ENCODE data around the gene BORCS5. TPM values are rescaled to one million over a fixed set of nuclear protein-coding genes. Genes with fewer than 3 reads are reported as not detected.

The BORCS5 gene
- total and polyA plus RNA-seq, 2 donors (not counting 1 experiment from before 2014, with no cell fraction given) = 11.9 to 46.2 TPM

DNA sequence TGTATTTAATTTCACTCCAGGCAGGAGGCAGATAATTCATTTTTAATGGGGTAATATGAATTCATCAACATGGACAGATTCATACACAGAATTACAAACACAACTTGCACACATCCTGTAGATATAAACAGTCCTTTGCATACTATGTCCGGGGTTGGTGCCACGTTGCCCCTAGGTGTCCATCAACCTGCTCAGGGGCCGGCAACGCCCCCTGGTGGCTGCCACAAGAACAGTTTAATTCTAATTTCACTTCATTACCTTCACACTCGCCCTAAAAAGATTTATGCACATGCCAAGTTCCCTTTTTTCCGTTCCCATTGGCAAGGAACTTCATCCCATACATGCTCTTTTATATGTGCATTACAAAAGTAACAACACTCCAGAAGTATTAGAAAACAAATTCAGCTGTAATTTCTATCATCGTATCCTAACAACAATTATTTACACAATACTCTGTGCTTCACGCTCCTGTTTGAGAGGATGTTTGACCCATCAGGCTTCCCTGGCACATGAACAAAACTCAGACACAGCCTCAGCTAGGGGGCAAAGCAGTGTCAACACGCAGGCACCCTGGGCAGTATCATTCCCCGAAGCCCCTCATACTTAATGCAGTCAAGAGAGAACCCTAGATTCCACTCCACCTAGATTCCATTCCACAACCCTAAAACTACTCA is 22.4 kb upstream of the BORCS5 start:
- Mint-ChIP-seq H3K27me3 (peaks cover 16% of the 10 kb centered on the region), H3K4me3 (no peak overlapping the region), H3K4me1 (peaks cover 7% of the 10 kb centered on the region), H3K27ac (no peak overlapping the region), H3K9me3 (ENCODE audit: insufficient read depth) (no peaks in the 10 kb centered on the region)
- H2AFZ ChIP-seq (ENCODE audit: insufficient read depth, low read depth, low read length, poor library complexity, severe bottlenecking) = no peak overlapping the region
- 33% methylated on average over 10 of the region's 10 CpGs for WGBS (ENCODE audit: insufficient coverage)
- DNase-seq (peak; percentile 70), ATAC-seq (ENCODE audit: low read depth) (peak; percentile 68)
- POLR2A ChIA-PET = no interaction called here
- no peak overlapping the region for H3K27ac ChIP-seq (ENCODE audit: low read length in 2 of 2)
- no peak overlapping the region for H3K4me3 ChIP-seq (ENCODE audit: control extremely low read depth in 1 of 5, extremely low read depth in 1 of 5, insufficient read depth in 1 of 5, low read depth in 2 of 5, low read length in 4 of 5)
- H3K4me1 ChIP-seq (ENCODE audit: control insufficient read depth in 2 of 2, insufficient read depth in 2 of 2, low read length in 2 of 2) = peaks cover 4 to 10% of the 10 kb centered on the region in 2 donors
- H3K9me3 ChIP-seq (ENCODE audit: control extremely low read depth in 1 of 3, control insufficient read depth in 2 of 3, insufficient read depth in 1 of 3, low read length in 2 of 3) = no peaks in the 10 kb centered on the region
- no peak for TF ChIP-seq EZH2 (IDR thresholded peaks at IDR 0.05; ENCODE audit: borderline replicate concordance, insufficient read depth, low read depth, low read length, poor library complexity, severe bottlenecking)
- TF ChIP-seq, protein P1, sequence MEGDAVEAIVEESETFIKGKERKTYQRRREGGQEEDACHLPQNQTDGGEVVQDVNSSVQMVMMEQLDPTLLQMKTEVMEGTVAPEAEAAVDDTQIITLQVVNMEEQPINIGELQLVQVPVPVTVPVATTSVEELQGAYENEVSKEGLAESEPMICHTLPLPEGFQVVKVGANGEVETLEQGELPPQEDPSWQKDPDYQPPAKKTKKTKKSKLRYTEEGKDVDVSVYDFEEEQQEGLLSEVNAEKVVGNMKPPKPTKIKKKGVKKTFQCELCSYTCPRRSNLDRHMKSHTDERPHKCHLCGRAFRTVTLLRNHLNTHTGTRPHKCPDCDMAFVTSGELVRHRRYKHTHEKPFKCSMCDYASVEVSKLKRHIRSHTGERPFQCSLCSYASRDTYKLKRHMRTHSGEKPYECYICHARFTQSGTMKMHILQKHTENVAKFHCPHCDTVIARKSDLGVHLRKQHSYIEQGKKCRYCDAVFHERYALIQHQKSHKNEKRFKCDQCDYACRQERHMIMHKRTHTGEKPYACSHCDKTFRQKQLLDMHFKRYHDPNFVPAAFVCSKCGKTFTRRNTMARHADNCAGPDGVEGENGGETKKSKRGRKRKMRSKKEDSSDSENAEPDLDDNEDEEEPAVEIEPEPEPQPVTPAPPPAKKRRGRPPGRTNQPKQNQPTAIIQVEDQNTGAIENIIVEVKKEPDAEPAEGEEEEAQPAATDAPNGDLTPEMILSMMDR (IDR thresholded peaks at IDR 0.05) = peak; percentile 89
- CTCF ChIA-PET = interaction anchor here (0.6 to 3.8 kb wide), 14 partner anchors 8 to 754 kb away, joined by 3 to 17 read pairs (median 4); partner anchors contain the start of genes BORCS5 and MANSC1
- no peaks in the 10 kb centered on the region for H3K79me2 ChIP-seq (ENCODE audit: control insufficient read depth, insufficient read depth, low read length)
- H3K36me3 ChIP-seq (replicated peaks in 1 of 2; ENCODE audit: control extremely low read depth in 1 of 2, control insufficient read depth in 1 of 2, extremely low read depth in 1 of 2, insufficient read depth in 2 of 2, low read length in 1 of 2) = no peaks in the 10 kb centered on the region
- H3K27me3 ChIP-seq (replicated peaks in 1 of 4; ENCODE audit: control extremely low read depth in 1 of 4, control insufficient read depth in 3 of 4, insufficient read depth in 4 of 4, low read length in 3 of 4) = no peaks in the 10 kb centered on the region
- H4K20me1 ChIP-seq (ENCODE audit: control insufficient read depth, insufficient read depth, low read length, poor library complexity, severe bottlenecking) = no peaks in the 10 kb centered on the region
- no peak overlapping the region for H3K9ac ChIP-seq (ENCODE audit: low read length)
- H3K4me2 ChIP-seq (replicated peaks; ENCODE audit: low read depth, low read length, poor library complexity, severe bottlenecking) = peak overlapping the region; percentile 32
- intact Hi-C loops (cut with micrococcal nuclease) = loop anchor here (2.0 kb wide), 1 partner anchor 754 kb away; no protein-coding TSS in a partner anchor

DNA sequence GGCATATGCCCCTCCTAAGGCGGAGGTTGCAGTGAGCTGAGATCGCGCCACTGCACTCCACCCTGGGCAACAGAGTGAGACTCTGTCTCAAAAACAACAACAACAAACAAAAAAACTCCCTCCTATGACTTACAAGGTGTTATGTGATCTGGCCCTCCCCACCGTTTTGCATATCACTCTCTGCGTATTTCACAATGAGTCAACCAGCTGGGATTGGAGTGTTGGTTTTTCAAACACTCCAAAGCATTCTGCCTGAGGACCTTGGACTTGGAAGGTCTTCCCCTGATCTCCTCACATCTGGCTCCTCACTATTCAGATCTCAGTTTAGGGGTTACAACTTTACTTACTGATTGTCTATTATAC is 20.8 kb upstream of the BORCS5 start:
- Histone ChIP-seq H3K36me3 (replicated peaks in 1 of 2; ENCODE audit: control extremely low read depth in 1 of 2, control insufficient read depth in 1 of 2, extremely low read depth in 1 of 2, insufficient read depth in 2 of 2, low read length in 1 of 2) (no peaks in the 10 kb centered on the region), H3K9me3 (ENCODE audit: control extremely low read depth in 1 of 3, control insufficient read depth in 2 of 3, insufficient read depth in 1 of 3, low read length in 2 of 3) (no peaks in the 10 kb centered on the region), H3K79me2 (ENCODE audit: control insufficient read depth, insufficient read depth, low read length) (no peaks in the 10 kb centered on the region), H3K4me2 (replicated peaks; ENCODE audit: low read depth, low read length, poor library complexity, severe bottlenecking) (no peak overlapping the region), H3K27ac (ENCODE audit: low read length in 2 of 2) (no peak overlapping the region), H3K4me3 (ENCODE audit: control extremely low read depth in 1 of 5, extremely low read depth in 1 of 5, insufficient read depth in 1 of 5, low read depth in 2 of 5, low read length in 4 of 5) (no peak overlapping the region), H2AFZ (ENCODE audit: insufficient read depth, low read depth, low read length, poor library complexity, severe bottlenecking) (no peak overlapping the region), H3K4me1 (ENCODE audit: control insufficient read depth in 2 of 2, insufficient read depth in 2 of 2, low read length in 2 of 2) (peaks cover 4 to 10% of the 10 kb centered on the region in 2 donors), H3K27me3 (replicated peaks in 1 of 4; ENCODE audit: control extremely low read depth in 1 of 4, control insufficient read depth in 3 of 4, insufficient read depth in 4 of 4, low read length in 3 of 4) (no peaks in the 10 kb centered on the region), H3K9ac (ENCODE audit: low read length) (no peak overlapping the region), H4K20me1 (ENCODE audit: control insufficient read depth, insufficient read depth, low read length, poor library complexity, severe bottlenecking) (no peaks in the 10 kb centered on the region)
- H3K9me3 Mint-ChIP-seq (ENCODE audit: insufficient read depth) = no peaks in the 10 kb centered on the region
- ATAC-seq (ENCODE audit: low read depth) = no peak
- H3K4me3 Mint-ChIP-seq = no peak overlapping the region
- no peak for TF ChIP-seq EZH2 (IDR thresholded peaks at IDR 0.05; ENCODE audit: borderline replicate concordance, insufficient read depth, low read depth, low read length, poor library complexity, severe bottlenecking)
- TF ChIP-seq, protein P1 (IDR thresholded peaks at IDR 0.05) = no peak
- H3K4me1 Mint-ChIP-seq = peaks cover 7% of the 10 kb centered on the region
- WGBS (ENCODE audit: insufficient coverage) = 68% methylated on average over 3 of the region's 5 CpGs
- ChIA-PET POLR2A (no interaction called here), CTCF (interaction anchor here (1.1 to 3.8 kb wide), 6 partner anchors 9 to 1563 kb away, joined by 3 to 17 read pairs (median 8); partner anchors contain the start of gene BORCS5)
- H3K27me3 Mint-ChIP-seq = peaks cover 7% of the 10 kb centered on the region
- no peak overlapping the region for H3K27ac Mint-ChIP-seq
- no peak for DNase-seq
- intact Hi-C loops (cut with micrococcal nuclease) = no loop called here
